PC-3 (cell line): ENCODE results near the gene YTHDC2.

ENCODE experiments used
- EZH2 ChIP-seq: fragments of 300-600 bp; sonication (generic); IDR thresholded peaks from one replicate; pipeline ENCODE4 v1.6.1; 2017; ENCODE audit warnings: antibody characterized with exemption, mild to moderate bottlenecking, low read length; ENCODE audit not compliant: unreplicated experiment
- TF ChIP-seq, protein P1 (sequence below): fragments of 300-600 bp; sonication (generic); conservative IDR thresholded peaks from 2 replicates; pipeline ENCODE4 v1.5.1; 2017; ENCODE audit warnings: antibody characterized with exemption, low read depth, mild to moderate bottlenecking, low read length

DNA sequence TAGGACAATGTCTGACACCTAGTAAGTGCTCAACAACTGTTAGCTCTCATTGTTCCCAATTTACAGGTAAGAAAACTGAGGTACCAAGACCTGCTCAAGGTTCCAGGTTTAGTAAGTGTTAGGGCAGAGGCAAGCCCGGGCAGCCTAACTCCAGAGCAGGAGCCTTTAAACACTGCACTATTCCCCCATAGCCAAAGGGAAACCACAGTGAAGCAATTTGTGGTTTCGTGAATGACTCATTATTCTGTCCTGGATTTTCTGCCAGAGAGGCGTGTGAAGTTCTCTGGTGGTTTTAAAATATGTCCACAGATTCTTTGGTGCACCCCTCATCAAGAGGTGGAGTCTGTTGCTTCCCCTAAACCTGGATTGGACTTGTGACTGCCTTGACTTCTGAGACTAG, 24.2 kb upstream of the YTHDC2 start:
- TF ChIP-seq, protein P1, sequence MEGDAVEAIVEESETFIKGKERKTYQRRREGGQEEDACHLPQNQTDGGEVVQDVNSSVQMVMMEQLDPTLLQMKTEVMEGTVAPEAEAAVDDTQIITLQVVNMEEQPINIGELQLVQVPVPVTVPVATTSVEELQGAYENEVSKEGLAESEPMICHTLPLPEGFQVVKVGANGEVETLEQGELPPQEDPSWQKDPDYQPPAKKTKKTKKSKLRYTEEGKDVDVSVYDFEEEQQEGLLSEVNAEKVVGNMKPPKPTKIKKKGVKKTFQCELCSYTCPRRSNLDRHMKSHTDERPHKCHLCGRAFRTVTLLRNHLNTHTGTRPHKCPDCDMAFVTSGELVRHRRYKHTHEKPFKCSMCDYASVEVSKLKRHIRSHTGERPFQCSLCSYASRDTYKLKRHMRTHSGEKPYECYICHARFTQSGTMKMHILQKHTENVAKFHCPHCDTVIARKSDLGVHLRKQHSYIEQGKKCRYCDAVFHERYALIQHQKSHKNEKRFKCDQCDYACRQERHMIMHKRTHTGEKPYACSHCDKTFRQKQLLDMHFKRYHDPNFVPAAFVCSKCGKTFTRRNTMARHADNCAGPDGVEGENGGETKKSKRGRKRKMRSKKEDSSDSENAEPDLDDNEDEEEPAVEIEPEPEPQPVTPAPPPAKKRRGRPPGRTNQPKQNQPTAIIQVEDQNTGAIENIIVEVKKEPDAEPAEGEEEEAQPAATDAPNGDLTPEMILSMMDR = no peak
- TF ChIP-seq EZH2 = no peak
